Endothelial cell of umbilical vein (primary cell): ENCODE results near the gene DSCAML1. TPM values are rescaled to one million over a fixed set of nuclear protein-coding genes. Genes with fewer than 3 reads are reported as not detected.

ENCODE experiments used
- BruUV-seq: library from RNA; stranded (reverse); fragments of 400-500 nt; replicated peaks from 2 replicates; lab custom pipeline; 2021; lab: Mats Ljungman, UMichigan
- CTCF ChIA-PET: fragments of 300-600, 350-600 bp; sonication (Branson Sonifier 250); formaldehyde crosslinking; loops from one replicate; lab custom pipeline; 2021; ENCODE audit warnings: antibody characterized with exemption, inconsistent platforms; lab: Charles Lee
- POLR2A ChIA-PET: fragments of 300-600, 350-600 bp; sonication (Branson Sonifier 250); formaldehyde crosslinking; loops from one replicate; lab custom pipeline; 2021; ENCODE audit warnings: antibody characterized with exemption, inconsistent platforms; lab: Charles Lee
- DNase-seq: peaks from one replicate; pipeline ENCODE4 v3.0.0-alpha.2; 2011; ENCODE audit warnings: low read depth, low spot score
- FAIRE-seq: peaks from 2 replicates; lab custom pipeline; 2011; peaks lifted over from hg19 to GRCh38; lab: Jason Lieb, UNC
- H2AFZ ChIP-seq: 2 replicates; pipeline ENCODE4 v1.6.0; 2012; ENCODE audit warnings: low read depth, low read length, control low read depth, inconsistent platforms
- H3K27ac ChIP-seq: 2 replicates; pipeline ENCODE4 v1.5.1; 2011; ENCODE audit warnings: low read depth, mild to moderate bottlenecking, control low read depth, low read length, moderate library complexity; ENCODE audit not compliant: insufficient read depth
- H3K27me3 ChIP-seq, 2 experiments: 2 replicates each; pipeline versions ENCODE4 v1.6.0 to v1.6.1; 2011; ENCODE audit warnings: low read length in 2 of 2, mixed read lengths in 1 of 2; ENCODE audit not compliant: control insufficient read depth in 2 of 2, insufficient read depth in 2 of 2
- H3K36me3 ChIP-seq, 2 experiments: 2 replicates in 1 of 2; 3 replicates in 1 of 2; pipeline ENCODE4 v1.5.1; 2011; ENCODE audit warnings: low read length in 2 of 2, mild to moderate bottlenecking in 1 of 2, moderate library complexity in 1 of 2; ENCODE audit not compliant: control insufficient read depth in 2 of 2, insufficient read depth in 2 of 2; ENCODE audit errors: extremely low read depth in 1 of 2
- H3K4me1 ChIP-seq: 3 replicates; pipeline ENCODE4 v1.5.1; 2011; ENCODE audit warnings: mild to moderate bottlenecking, low read length; ENCODE audit not compliant: control insufficient read depth, insufficient read depth; ENCODE audit errors: extremely low read depth
- H3K4me2 ChIP-seq: 2 replicates; pipeline ENCODE4 v1.6.1; 2011; ENCODE audit warnings: low read length, control low read depth, mixed read lengths; ENCODE audit not compliant: insufficient read depth
- H3K4me3 ChIP-seq, 3 experiments: fragments of 200-600 bp in 1 of 3; sonication (generic), shearing (Covaris generic) in 1 of 3; replicated peaks in 1 of 3; 2 replicates each; pipeline ENCODE4 v1.5.1; 2011 to 2016; ENCODE audit warnings: control low read depth in 3 of 3, low read length in 3 of 3, mild to moderate bottlenecking in 2 of 3, inconsistent platforms in 1 of 3, low read depth in 1 of 3, moderate library complexity in 1 of 3; ENCODE audit not compliant: insufficient read depth in 1 of 3
- H3K79me2 ChIP-seq: 2 replicates; pipeline ENCODE4 v1.6.0; 2012; ENCODE audit warnings: low read length, inconsistent platforms; ENCODE audit not compliant: control insufficient read depth, insufficient read depth
- H3K9ac ChIP-seq: replicated peaks from 2 replicates; pipeline ENCODE3; 2011; ENCODE audit warnings: low read length, control low read depth; ENCODE audit not compliant: insufficient read depth; ENCODE audit errors: extremely low read depth
- H3K9me1 ChIP-seq: replicated peaks from 3 replicates; pipeline ENCODE4 v1.6.0; 2011; ENCODE audit warnings: mild to moderate bottlenecking, low read length; ENCODE audit not compliant: control insufficient read depth, insufficient read depth; ENCODE audit errors: extremely low read depth
- H3K9me3 ChIP-seq: replicated peaks from 2 replicates; pipeline ENCODE4 v1.5.1; 2012; ENCODE audit warnings: low read length, inconsistent platforms; ENCODE audit not compliant: control insufficient read depth, insufficient read depth
- H4K20me1 ChIP-seq: replicated peaks from 2 replicates; pipeline ENCODE3; 2011; ENCODE audit warnings: mild to moderate bottlenecking, low read length; ENCODE audit not compliant: control insufficient read depth, insufficient read depth; ENCODE audit errors: extremely low read depth
- EZH2 ChIP-seq: IDR thresholded peaks from 2 replicates; pipeline ENCODE4 v1.6.1; 2012; ENCODE audit warnings: borderline replicate concordance, low read depth, mild to moderate bottlenecking, moderate library complexity, low read length, inconsistent platforms; ENCODE audit not compliant: severe bottlenecking
- FOS ChIP-seq: IDR thresholded peaks from 2 replicates; pipeline ENCODE4 v1.6.1; 2011; ENCODE audit warnings: mild to moderate bottlenecking, low read length, moderate library complexity, borderline replicate concordance; ENCODE audit not compliant: insufficient read depth
- GATA2 ChIP-seq: IDR thresholded peaks from 2 replicates; pipeline ENCODE4 v1.7.0; 2011; ENCODE audit warnings: low read depth, mild to moderate bottlenecking, moderate library complexity, mixed read lengths, low read length; ENCODE audit not compliant: insufficient read length, insufficient read depth
- JUN ChIP-seq: IDR thresholded peaks from 2 replicates; pipeline ENCODE4 v1.6.1; 2011; ENCODE audit warnings: borderline replicate concordance, low read depth; ENCODE audit not compliant: insufficient read length, insufficient read depth
- MYC ChIP-seq: IDR thresholded peaks from one replicate; pipeline ENCODE4 v1.6.1; 2011; ENCODE audit warnings: mild to moderate bottlenecking, low read depth, low read length
- POLR2AphosphoS5 ChIP-seq: IDR thresholded peaks from 2 replicates; pipeline ENCODE4 v1.6.1; 2012; ENCODE audit warnings: low read depth, mild to moderate bottlenecking, control low read depth, low read length, moderate library complexity; ENCODE audit not compliant: insufficient read depth
- dilution Hi-C: fragments of 300-500 bp; cut with MboI; formaldehyde crosslinking; loops from one replicate; pipeline ENCODE4 v1.15.0; 2019; ENCODE audit warnings: low sequenced_read_pairs; ENCODE audit not compliant: extremely low pct_ligation_motif_present
- intact Hi-C: fragments of 100-400 bp; cut with micrococcal nuclease; formaldehyde crosslinking; loops from one replicate; pipeline ENCODE4 v1.10.0; 2022
- polyA plus RNA-seq, 4 experiments: library from polyadenylated mRNA; depleted of rRNA in 3 of 4; stranded (reverse) in 3 of 4; unstranded in 1 of 4; fragments of >200 nt; gene quantifications; 2 replicates each; pipeline versions ENCODE4 v1.2.1 to v1.2.3, GENCODE V29; 2011 to 2012; ENCODE audit warnings: missing spikeins in 1 of 4
- total RNA-seq: library from RNA; stranded (reverse); gene quantifications from 2 replicates; pipeline ENCODE4 v1.2.3, GENCODE V29; 2021
- TF ChIP-seq, protein P1 (sequence below), 2 donors: IDR thresholded peaks; 1 replicate in 1 of 2; 2 replicates in 1 of 2; pipeline ENCODE4 v1.5.1; 2011; ENCODE audit warnings: low read length in 2 of 2, mild to moderate bottlenecking in 2 of 2, moderate library complexity in 2 of 2, control low read depth in 1 of 2, inconsistent platforms in 1 of 2, low read depth in 1 of 2; ENCODE audit not compliant: insufficient read depth in 1 of 2; ENCODE audit errors: extremely low read depth in 1 of 2

The DSCAML1 gene
- total and polyA plus RNA-seq, 2 donors (not counting 3 experiments of a cell fraction or from before 2014, with no cell fraction given) = not detected

- dilution Hi-C loops = no loop called here
- H3K27me3 ChIP-seq = no peaks in the 10 kb centered on the region
- no peaks in the 10 kb centered on the region for H3K4me1 ChIP-seq
- no peaks in the 10 kb centered on the region for H3K36me3 ChIP-seq
- ChIA-PET POLR2A (no interaction called here), CTCF (interaction anchor here (1.1 kb wide), 1 partner anchor 245 kb away, joined by 3 read pairs; no protein-coding TSS in a partner anchor)
- no peak overlapping the region for H2AFZ ChIP-seq
- TF ChIP-seq, protein P1, sequence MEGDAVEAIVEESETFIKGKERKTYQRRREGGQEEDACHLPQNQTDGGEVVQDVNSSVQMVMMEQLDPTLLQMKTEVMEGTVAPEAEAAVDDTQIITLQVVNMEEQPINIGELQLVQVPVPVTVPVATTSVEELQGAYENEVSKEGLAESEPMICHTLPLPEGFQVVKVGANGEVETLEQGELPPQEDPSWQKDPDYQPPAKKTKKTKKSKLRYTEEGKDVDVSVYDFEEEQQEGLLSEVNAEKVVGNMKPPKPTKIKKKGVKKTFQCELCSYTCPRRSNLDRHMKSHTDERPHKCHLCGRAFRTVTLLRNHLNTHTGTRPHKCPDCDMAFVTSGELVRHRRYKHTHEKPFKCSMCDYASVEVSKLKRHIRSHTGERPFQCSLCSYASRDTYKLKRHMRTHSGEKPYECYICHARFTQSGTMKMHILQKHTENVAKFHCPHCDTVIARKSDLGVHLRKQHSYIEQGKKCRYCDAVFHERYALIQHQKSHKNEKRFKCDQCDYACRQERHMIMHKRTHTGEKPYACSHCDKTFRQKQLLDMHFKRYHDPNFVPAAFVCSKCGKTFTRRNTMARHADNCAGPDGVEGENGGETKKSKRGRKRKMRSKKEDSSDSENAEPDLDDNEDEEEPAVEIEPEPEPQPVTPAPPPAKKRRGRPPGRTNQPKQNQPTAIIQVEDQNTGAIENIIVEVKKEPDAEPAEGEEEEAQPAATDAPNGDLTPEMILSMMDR (IDR thresholded peaks at IDR 0.05; ENCODE audit: extremely low read depth in 1 of 2, insufficient read depth in 1 of 2, low read depth in 1 of 2, low read length in 2 of 2) = no peak
- TF ChIP-seq JUN (no peak), GATA2 (no peak), MYC (no peak), EZH2 (no peak), POLR2AphosphoS5 (no peak), FOS (no peak)
- intact Hi-C loops = no loop called here
- FAIRE-seq (no peak), DNase-seq (no peak)
- no peaks in the 10 kb centered on the region for H3K9me1 ChIP-seq
- H3K4me3 ChIP-seq = no peak overlapping the region
- no TSS peak for BruUV-seq
- no peaks in the 10 kb centered on the region for H3K9me3 ChIP-seq
- no peaks in the 10 kb centered on the region for H3K79me2 ChIP-seq
- H3K27ac ChIP-seq = no peak overlapping the region
- H3K4me2 ChIP-seq = no peak overlapping the region
- no peak overlapping the region for H3K9ac ChIP-seq
- no peaks in the 10 kb centered on the region for H4K20me1 ChIP-seq
Observed at GRCh38 chr11:117671370-117671769, 125.6 kb downstream of the DSCAML1 start.
